ENCODE results near the gene MS4A1.
"Not testable (repeated sequence)": the region's sequence is repeated elsewhere in the genome, so short reads cannot be mapped to it uniquely, and the experiment has no call there.

MS4A1 gene

DNA sequence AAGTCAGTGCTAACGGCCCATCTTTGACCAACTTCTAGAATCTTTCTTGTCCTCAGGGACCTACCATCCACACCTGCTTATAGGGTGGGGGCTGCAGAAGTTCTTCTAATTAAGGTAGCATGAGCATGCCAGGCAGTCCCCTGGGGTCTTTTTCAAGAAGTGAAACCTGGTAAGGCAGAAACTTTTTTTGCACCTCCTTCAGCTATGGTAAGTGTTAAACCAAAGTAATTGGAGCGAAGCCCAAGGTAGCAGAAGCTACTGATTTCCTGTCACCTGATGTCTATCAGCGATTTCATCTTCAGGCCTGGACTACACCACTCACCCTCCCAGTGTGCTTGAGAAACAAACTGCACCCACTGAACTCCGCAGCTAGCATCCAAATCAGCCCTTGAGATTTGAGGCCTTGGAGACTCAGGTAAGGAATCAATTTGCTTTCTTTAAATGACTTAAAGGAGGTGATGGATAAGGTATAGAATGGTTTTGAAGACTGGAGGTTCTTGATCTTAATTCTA, at the start of gene MS4A1:
MS4A1 (plus strand) TSS at position 317 of the 512 bp plus-strand sequence. CDS start 6,528 bp downstream, outside the sequence.
- no peak for DNase-seq

GRCh38 chr11:60420015-60420414, 35.6 kb upstream of the MS4A1 start:
- DNase-seq: no peak

GRCh38 chr11:60422609-60423008, 33.0 kb upstream of the MS4A1 start:
- no peak for DNase-seq

- DNase-seq: no peak
These were observed 27.1 kb upstream of the MS4A1 start for GRCh38 chr11:60428517-60428916.

DNA sequence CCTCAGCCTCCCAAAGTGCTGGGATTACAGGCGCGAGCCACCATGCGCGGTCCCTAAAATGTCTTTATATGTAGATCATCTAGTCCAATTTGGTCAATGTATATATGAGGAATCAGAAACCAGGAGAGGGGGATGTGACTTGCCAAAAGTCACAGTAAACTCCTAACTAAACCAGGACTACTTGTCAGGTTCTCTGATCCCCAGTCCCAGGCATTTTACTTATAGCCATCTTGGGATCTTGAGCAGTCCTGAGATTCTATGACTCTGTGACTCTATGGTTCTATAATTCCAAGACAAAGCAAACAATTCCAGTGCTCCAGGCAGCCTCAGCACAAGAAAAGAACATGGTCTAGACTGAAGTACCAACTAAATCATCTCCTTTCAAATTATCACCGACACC, 26.4 kb upstream of the MS4A1 start, which contains the start of gene MS4A5:
MS4A5 (plus strand) TSS at position 301 of the 400 bp plus-strand sequence. CDS start 103 bp downstream, outside the sequence.
- DNase-seq: no peak

DNA sequence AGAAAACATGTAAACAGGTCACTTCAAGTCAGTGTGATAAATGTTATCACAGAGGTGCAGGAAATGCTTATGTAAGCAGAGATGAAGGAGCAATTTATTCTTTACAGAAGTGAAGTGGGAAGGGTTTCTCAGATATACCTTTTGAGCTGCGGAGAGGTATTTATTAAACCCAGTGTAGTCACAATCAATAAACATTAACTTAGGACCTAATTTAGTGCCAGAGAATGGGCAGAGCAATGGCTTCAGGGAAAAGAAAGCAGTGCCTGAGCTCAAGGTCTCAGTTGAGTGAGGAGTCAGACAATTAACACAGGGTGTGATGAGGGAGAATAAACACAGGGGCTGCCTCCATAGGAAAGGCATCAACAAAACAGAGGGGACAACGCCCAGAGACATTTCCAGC, 24.4 kb upstream of the MS4A1 start:
- no peak for DNase-seq

- DNase-seq: no peak
These were observed 22.2 kb upstream of the MS4A1 start for GRCh38 chr11:60433401-60433800.

DNA sequence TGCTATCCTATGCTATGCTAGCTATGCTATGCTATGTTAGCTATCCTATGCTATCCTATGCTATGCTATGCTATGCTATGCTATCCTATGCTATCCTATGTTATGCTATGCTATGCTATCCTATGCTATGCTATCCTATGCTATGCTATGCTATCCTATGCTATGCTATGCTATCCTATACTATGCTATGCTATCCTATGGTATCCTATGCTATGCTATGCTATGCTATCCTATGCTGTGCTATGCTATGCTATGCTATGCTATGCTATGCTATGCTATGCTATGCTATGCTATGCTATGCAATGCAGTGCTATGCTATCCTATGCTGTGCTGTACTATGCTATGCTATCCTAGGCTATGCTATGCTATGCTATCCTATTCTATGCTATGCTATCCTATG, 8.6 kb upstream of the MS4A1 start:
- no peak for DNase-seq

DNA sequence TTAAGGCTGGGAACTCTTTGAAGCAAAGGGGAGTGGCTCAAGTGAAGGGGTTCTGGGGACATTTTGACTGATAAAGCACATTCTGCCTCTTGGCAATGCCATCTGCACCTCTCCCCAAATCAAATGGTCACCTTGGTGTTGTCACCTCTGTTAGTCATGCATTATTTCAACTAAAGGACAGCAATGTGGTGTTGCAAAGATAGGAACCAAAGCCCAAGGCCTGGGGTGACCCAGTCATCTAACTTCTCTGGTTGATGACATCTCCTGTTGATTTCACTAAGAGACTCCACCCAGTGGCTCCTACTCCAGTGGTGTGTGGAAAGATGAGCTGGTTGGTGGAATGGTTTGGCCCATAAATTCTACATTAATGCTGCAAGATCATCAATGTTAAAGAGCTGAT, 7.8 kb upstream of the MS4A1 start:
- no peak for DNase-seq

DNA sequence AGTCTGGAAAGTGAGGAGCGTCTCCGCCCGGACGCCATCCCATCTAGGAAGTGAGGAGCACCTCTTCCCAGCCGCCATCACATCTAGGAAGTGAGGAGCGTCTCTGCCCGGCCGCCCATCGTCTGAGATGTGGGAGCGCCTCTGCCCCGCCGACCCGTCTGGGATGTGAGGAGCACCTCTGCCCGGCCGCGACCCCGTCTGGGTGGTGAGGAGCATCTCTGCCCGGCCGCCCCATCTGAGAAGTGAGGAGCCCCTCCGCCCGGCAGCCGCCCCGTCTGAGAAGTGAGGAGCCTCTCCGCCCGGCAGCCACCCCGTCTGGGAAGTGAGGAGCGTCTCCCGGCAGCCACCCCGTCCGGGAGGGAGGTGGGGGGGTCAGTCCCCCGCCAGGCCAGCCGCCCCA, 4.5 kb upstream of the MS4A1 start:
- DNase-seq: not testable (repeated sequence)

DNA sequence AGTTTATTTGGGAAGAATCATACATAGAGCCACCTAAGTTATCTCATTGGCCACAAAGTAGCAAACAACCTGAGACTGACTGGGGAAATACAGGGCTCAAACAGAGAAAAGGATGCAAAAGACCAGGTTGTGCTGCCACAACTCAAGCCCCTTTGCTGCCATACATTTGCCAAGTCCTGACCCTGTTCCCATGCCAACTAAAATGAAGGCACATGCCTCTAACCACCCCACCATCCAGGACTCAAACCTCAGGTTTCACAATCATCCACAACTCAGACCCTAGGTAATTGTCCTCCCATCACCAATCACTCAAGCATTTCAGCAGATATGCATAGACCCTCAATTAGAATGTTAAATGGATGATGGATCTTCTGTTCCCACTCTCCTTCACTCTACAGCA, 1.4 kb upstream of the MS4A1 start:
- no peak for DNase-seq

GRCh38 chr11:60457576-60457975, 1.9 kb downstream of the MS4A1 start:
- no peak for DNase-seq

DNA sequence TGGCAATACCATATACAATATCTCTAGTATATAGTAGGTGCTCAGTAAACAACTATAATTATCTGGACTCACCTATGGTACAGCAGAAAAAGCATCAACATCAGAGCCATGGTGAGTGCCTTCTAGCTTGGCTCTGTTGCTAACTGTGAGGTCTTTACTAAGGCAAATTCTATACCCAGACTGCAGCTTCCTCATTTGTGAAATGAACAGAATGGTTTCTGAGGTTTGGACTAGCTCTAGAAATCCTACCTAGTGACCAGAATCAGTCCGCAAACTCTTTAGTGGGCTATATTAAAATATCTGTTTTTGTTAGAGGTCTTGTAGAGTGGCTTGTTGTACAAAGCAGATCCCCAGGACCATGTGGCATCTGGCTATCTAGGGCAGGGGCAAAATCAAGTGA, 3.7 kb downstream of the MS4A1 start:
- no peak for DNase-seq

GRCh38 chr11:60468829-60469228, 13.2 kb downstream of the MS4A1 start:
- no peak for DNase-seq

- DNase-seq: no peak
These were observed 14.1 kb downstream of the MS4A1 start for GRCh38 chr11:60469723-60470122.

DNA sequence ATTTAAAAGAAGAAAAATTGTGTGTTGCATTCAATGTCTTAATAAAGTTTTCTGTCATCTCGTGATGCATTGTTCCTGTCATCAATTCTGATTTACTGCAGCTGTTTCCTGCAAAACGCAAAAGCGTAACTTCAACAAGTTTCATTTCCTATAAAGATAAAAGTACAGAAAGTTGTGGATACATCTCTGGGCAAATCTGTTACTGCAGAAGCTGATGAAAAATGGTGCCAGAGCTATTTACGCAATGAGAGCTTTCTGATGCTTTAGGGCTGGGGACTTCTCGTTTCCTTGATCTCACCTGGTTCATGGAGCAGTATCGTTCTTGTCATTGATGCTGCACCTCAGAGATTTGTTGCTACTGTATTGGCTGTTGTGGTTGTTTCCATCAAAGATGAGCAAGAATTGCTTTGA, 21.4 kb downstream of the MS4A1 start:
- no peak for DNase-seq

- no peak for DNase-seq
These were observed 26.7 kb downstream of the MS4A1 start for GRCh38 chr11:60482361-60482760.

DNA sequence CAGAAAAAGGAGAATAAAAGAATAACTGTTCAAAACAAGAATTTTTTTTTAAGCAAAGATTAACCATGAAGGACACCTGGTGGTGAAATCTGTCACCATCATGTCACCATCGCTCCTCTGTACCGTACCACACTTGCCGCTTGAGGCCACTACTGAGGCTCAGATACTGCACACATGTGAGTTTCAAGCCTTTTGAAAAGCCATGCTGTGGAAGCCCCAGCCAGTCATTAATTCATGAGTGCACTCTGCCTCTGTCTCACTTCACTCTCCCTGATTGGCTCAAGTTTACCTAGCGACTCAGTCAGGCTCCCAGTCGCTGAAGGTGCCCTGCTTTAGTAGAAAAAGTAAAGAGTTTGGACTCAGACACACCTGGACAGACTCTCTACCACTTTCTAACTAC, 30.3 kb downstream of the MS4A1 start:
- no peak for DNase-seq

DNA sequence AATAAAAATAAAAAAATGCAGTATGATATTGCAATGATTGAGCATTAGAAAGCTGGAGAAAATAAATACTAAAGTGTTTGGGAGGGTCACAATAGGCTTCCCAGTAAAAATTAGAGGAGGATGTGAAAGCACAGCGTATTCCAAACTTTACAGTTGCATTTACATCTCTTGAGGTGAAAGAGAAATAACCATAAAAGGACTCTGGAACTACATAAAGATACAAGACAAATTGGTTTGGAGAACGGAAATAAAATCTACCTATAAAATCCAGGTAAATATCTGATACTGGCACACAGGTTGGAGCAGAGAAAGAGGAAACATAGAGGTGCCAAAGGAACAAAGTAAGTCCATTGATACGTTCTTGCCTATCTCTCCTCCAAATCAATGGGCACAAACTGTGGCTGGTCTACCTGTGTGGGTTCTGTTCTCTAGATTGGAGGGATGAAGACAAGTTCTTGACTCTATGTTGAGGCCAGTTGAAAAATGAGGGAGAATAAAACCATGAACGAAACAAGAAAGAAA, 36.9 kb downstream of the MS4A1 start, which contains the start of gene MS4A12:
MS4A12 (plus strand) TSS at position 291 of the 522 bp plus-strand sequence. CDS start 4,541 bp downstream, outside the sequence.
- no peak for DNase-seq

DNA sequence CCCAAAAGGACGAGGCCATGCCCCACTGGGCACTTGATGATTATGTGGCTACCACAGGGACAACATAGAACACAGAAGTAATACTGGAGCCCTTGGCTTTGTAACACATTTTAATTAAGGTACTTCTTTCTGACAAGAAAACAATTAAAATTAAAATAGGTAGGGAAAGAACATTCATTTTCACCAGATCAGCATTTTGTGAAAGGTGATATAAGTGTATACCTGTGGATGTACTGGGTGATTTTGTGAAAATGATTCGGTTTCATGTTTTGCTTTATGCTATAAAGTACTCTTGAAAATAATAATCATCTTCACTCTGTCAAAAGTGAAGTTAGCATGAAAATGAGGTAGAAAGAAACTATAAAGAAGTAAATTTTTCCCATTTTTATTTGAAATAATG, 37.8 kb downstream of the MS4A1 start:
- no peak for DNase-seq

- DNase-seq: no peak
These were observed 42.8 kb downstream of the MS4A1 start for GRCh38 chr11:60498399-60498798.

- DNase-seq: no peak
These were observed 43.2 kb downstream of the MS4A1 start for GRCh38 chr11:60498853-60499252.

GRCh38 chr11:60500276-60500910, 44.7 kb downstream of the MS4A1 start:
- no peak for DNase-seq

- no peak for DNase-seq
These were observed 46.7 kb downstream of the MS4A1 start for GRCh38 chr11:60502221-60502775.
